ENCODE measurements around the gene AFAP1.

The AFAP1 gene

GRCh38 chr4:7987148-7987989 lies 47.7 kb upstream of the AFAP1 start:
- Histone ChIP-seq H3K9me3 (ENCODE audit: control insufficient read depth, insufficient read depth, low read depth, low read length) (no peaks in the 10 kb centered on the region), H3K27ac (ENCODE audit: extremely low read depth, low read depth, low read length) (no peak overlapping the region), H3K4me3 (ENCODE audit: low read depth, low read length) (no peak overlapping the region), H3K36me3 (ENCODE audit: control insufficient read depth in 2 of 2, insufficient read depth in 1 of 2, low read length in 2 of 2) (no peaks in the 10 kb centered on the region), H3K4me1 (ENCODE audit: control insufficient read depth, insufficient read depth, low read length) (no peaks in the 10 kb centered on the region)
- ChIA-PET POLR2A (no interaction called here), CTCF (interaction anchor here (0.7 to 6.1 kb wide), 28 partner anchors 9 to 790 kb away, joined by 3 to 100 read pairs (median 4); no protein-coding TSS in a partner anchor)
- TF ChIP-seq ZNF311 (tag by site-specific recombination; IDR thresholded peaks at IDR 0.05; ENCODE audit: borderline replicate concordance) (no peak), ZNF2 (tag by site-specific recombination; IDR thresholded peaks at IDR 0.05) (0 out of 2 replicates have a peak, but pooled peaks have one; percentile 28), ZNF785 (tag by site-specific recombination; IDR thresholded peaks at IDR 0.05) (no peak), KLF8 (tag by site-specific recombination; IDR thresholded peaks at IDR 0.05) (no peak), ZNF239 (tag by site-specific recombination; IDR thresholded peaks at IDR 0.05) (no peak), ZFP37 (tag by site-specific recombination; IDR thresholded peaks at IDR 0.05) (no peak), PRDM4 (tag by site-specific recombination; IDR thresholded peaks at IDR 0.05) (no peak), ZNF221 (tag by site-specific recombination; IDR thresholded peaks at IDR 0.05; ENCODE audit: borderline replicate concordance) (no peak), ZNF426 (tag by site-specific recombination; IDR thresholded peaks at IDR 0.05) (no peak), ZSCAN16 (tag by site-specific recombination; IDR thresholded peaks at IDR 0.05) (no peak), ZNF654 (tag by site-specific recombination; IDR thresholded peaks at IDR 0.05; ENCODE audit: low read depth) (peak; percentile 89), ZNF585B (tag by site-specific recombination; IDR thresholded peaks at IDR 0.05) (no peak), ZNF121 (tag by site-specific recombination; IDR thresholded peaks at IDR 0.05) (peak; percentile 99), ZSCAN30 (tag by site-specific recombination; IDR thresholded peaks at IDR 0.05) (0 out of 2 replicates have a peak, but pooled peaks have one; percentile 63), ELK4 (IDR thresholded peaks at IDR 0.05; ENCODE audit: borderline replicate concordance, low read depth, low read length) (no peak), ATF2 (tag by site-specific recombination; IDR thresholded peaks at IDR 0.05; ENCODE audit: low read depth) (no peak), CTCF (tag by site-specific recombination; IDR thresholded peaks at IDR 0.05) (peak; percentile 53; the same call in 1 of the 2 replicates), ZNF510 (tag by site-specific recombination; IDR thresholded peaks at IDR 0.05; ENCODE audit: insufficient replicate concordance) (no peak)
